Caco-2 (cell line): Measurements from ENCODE around the gene RTTN. TPM values are rescaled to one million over a fixed set of nuclear protein-coding genes. Genes with fewer than 3 reads are reported as not detected.

Source experiments
- BruUV-seq: library from RNA; stranded (reverse); fragments of 400-500 nt; replicated peaks from 2 replicates; lab custom pipeline; 2021; lab: Mats Ljungman, UMichigan
- CTCF ChIA-PET: fragments of 300-600 bp; sonication (Branson Sonifier 250); formaldehyde crosslinking; loops from one replicate; lab custom pipeline; 2022; ENCODE audit warnings: antibody characterized with exemption; lab: Charles Lee
- POLR2A ChIA-PET: fragments of 300-600 bp; sonication (Branson Sonifier 250); formaldehyde crosslinking; loops from one replicate; lab custom pipeline; 2022; ENCODE audit warnings: antibody characterized with exemption; lab: Charles Lee
- DNase-seq, 2 experiments: peaks; one replicate each; pipeline versions ENCODE4 v3.0.0 to v3.0.0-alpha.2; 2020 to 2022
- H3K27me3 ChIP-seq: replicated peaks from 2 replicates; pipeline ENCODE4 v1.6.0; 2011; ENCODE audit warnings: low read length; ENCODE audit not compliant: control insufficient read depth, insufficient read depth
- H3K36me3 ChIP-seq: 2 replicates; pipeline ENCODE4 v1.5.1; 2011; ENCODE audit warnings: low read length; ENCODE audit not compliant: control insufficient read depth, insufficient read depth
- H3K4me1 ChIP-seq: fragments of 250-450 bp; sonication (Bioruptor Pico); 2 replicates; pipeline ENCODE4 v1.5.1; 2020; ENCODE audit warnings: mild to moderate bottlenecking
- H3K4me3 ChIP-seq: 2 replicates; pipeline ENCODE4 v1.5.1; 2011; ENCODE audit warnings: low read depth, mild to moderate bottlenecking, control low read depth, low read length
- H3K9me3 ChIP-seq: fragments of 250-450 bp; sonication (Bioruptor Pico); 2 replicates; pipeline ENCODE4 v1.5.1; 2020; ENCODE audit warnings: mild to moderate bottlenecking, moderate library complexity
- H3K27ac Mint-ChIP-seq: one replicate; pipeline ENCODE4 v1.8.0; 2022; ENCODE audit warnings: mixed read lengths; ENCODE audit not compliant: unreplicated experiment
- H3K27me3 Mint-ChIP-seq: one replicate; pipeline ENCODE4 v1.8.0; 2022; ENCODE audit warnings: mixed read lengths; ENCODE audit not compliant: insufficient read depth, unreplicated experiment
- H3K36me3 Mint-ChIP-seq: one replicate; pipeline ENCODE4 v1.8.0; 2022; ENCODE audit warnings: mild to moderate bottlenecking, mixed read lengths; ENCODE audit not compliant: insufficient read depth, unreplicated experiment
- H3K4me1 Mint-ChIP-seq: one replicate; pipeline ENCODE4 v1.8.0; 2022; ENCODE audit warnings: low read depth, mixed read lengths; ENCODE audit not compliant: unreplicated experiment
- H3K4me3 Mint-ChIP-seq: one replicate; pipeline ENCODE4 v1.8.0; 2022; ENCODE audit warnings: mild to moderate bottlenecking, moderate library complexity, mixed read lengths; ENCODE audit not compliant: unreplicated experiment
- H3K9me3 Mint-ChIP-seq: one replicate; pipeline ENCODE4 v1.8.0; 2022; ENCODE audit warnings: mixed read lengths; ENCODE audit not compliant: unreplicated experiment
- intact Hi-C: fragments of 100-400 bp; cut with micrococcal nuclease; formaldehyde crosslinking; loops from one replicate; pipeline ENCODE4 v1.10.0; 2022; ENCODE audit not compliant: unreplicated experiment
- total RNA-seq: library from RNA; stranded (reverse); gene quantifications from 2 replicates; pipeline ENCODE4 v1.2.3, GENCODE V29; 2022
- TF ChIP-seq, protein P1 (sequence below), 2 experiments: fragments of 200-600 bp in 1 of 2; IDR thresholded peaks; 1 replicate in 1 of 2; 2 replicates in 1 of 2; pipeline versions ENCODE4 v1.5.1 to v1.8.0; 2011 to 2022; ENCODE audit warnings: antibody characterized with exemption in 1 of 2, control low read depth in 1 of 2, inconsistent platforms in 1 of 2, low read depth in 1 of 2, low read length in 1 of 2, mild to moderate bottlenecking in 1 of 2, moderate library complexity in 1 of 2; ENCODE audit not compliant: insufficient read depth in 1 of 2, severe bottlenecking in 1 of 2, unreplicated experiment in 1 of 2

The RTTN gene
- total RNA-seq, 1 experiment from 2014 or later, result 14.6 TPM

DNA sequence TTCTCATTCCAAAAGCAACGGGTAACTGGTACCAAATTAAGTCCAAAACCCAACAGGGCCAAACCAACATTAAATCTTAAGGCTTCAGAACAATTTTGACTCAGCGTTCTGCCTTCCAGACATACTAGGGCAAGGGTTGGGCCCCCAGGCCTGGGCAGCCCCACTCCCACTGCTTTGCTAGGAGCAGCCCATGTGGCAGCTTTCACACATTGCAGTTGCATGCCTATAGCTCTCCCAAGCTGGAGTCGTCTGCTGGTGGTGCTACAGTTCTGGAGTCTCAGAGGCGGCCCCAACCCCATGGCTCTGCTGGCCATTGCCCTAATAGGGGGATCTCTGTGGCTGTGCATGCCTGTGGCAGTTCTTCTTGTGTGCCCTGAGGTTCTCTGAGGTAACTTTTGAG is 220.2 kb downstream of the RTTN start:
- Histone ChIP-seq H3K9me3 (no peaks in the 10 kb centered on the region), H3K4me3 (no peak overlapping the region), H3K4me1 (no peaks in the 10 kb centered on the region), H3K27me3 (no peaks in the 10 kb centered on the region), H3K36me3 (no peaks in the 10 kb centered on the region)
- TF ChIP-seq, protein P1, sequence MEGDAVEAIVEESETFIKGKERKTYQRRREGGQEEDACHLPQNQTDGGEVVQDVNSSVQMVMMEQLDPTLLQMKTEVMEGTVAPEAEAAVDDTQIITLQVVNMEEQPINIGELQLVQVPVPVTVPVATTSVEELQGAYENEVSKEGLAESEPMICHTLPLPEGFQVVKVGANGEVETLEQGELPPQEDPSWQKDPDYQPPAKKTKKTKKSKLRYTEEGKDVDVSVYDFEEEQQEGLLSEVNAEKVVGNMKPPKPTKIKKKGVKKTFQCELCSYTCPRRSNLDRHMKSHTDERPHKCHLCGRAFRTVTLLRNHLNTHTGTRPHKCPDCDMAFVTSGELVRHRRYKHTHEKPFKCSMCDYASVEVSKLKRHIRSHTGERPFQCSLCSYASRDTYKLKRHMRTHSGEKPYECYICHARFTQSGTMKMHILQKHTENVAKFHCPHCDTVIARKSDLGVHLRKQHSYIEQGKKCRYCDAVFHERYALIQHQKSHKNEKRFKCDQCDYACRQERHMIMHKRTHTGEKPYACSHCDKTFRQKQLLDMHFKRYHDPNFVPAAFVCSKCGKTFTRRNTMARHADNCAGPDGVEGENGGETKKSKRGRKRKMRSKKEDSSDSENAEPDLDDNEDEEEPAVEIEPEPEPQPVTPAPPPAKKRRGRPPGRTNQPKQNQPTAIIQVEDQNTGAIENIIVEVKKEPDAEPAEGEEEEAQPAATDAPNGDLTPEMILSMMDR (IDR thresholded peaks at IDR 0.05; ENCODE audit: insufficient read depth in 1 of 2, low read depth in 1 of 2, low read length in 1 of 2, severe bottlenecking in 1 of 2, unreplicated experiment in 1 of 2), result no peak
- no peak for DNase-seq
- POLR2A ChIA-PET, result no interaction called here
- no TSS peak for BruUV-seq
- H3K36me3 Mint-ChIP-seq, result no peaks in the 10 kb centered on the region
- no peaks in the 10 kb centered on the region for H3K9me3 Mint-ChIP-seq
- no peak overlapping the region for H3K27ac Mint-ChIP-seq
- intact Hi-C loops, result no loop called here
- no peaks in the 10 kb centered on the region for H3K27me3 Mint-ChIP-seq
- CTCF ChIA-PET, result no interaction called here
- no peaks in the 10 kb centered on the region for H3K4me1 Mint-ChIP-seq
- no peak overlapping the region for H3K4me3 Mint-ChIP-seq

DNA sequence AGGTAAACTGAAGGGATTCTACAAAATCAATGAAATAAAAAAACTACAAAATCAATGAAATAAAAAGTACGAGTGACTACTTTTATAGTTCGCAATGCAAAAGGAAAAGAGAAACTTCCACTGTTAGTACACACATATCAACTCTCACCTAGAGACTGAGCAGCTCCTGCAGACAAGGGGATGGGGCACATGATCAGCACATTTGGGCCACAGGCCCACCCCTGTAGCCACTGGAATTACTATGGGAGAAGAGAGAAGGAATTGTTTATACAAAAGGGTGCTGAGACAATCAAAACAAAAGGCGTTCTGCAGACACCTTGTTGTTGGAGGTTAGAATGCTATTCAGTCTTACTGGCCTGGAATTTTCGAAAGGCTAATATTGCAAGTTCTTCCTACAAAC is 223.1 kb downstream of the RTTN start:
- H3K9me3 ChIP-seq, result no peaks in the 10 kb centered on the region
- CTCF ChIA-PET, result no interaction called here
- Mint-ChIP-seq H3K4me3 (no peak overlapping the region), H3K4me1 (no peaks in the 10 kb centered on the region), H3K27me3 (no peaks in the 10 kb centered on the region), H3K36me3 (no peaks in the 10 kb centered on the region), H3K9me3 (no peaks in the 10 kb centered on the region), H3K27ac (no peak overlapping the region)
- H3K4me1 ChIP-seq, result no peaks in the 10 kb centered on the region
- BruUV-seq, result no TSS peak
- TF ChIP-seq, protein P1 (IDR thresholded peaks at IDR 0.05; ENCODE audit: insufficient read depth in 1 of 2, low read depth in 1 of 2, low read length in 1 of 2, severe bottlenecking in 1 of 2, unreplicated experiment in 1 of 2), result no peak
- intact Hi-C loops, result no loop called here
- no peaks in the 10 kb centered on the region for H3K36me3 ChIP-seq
- POLR2A ChIA-PET, result no interaction called here
- no peaks in the 10 kb centered on the region for H3K27me3 ChIP-seq
- DNase-seq, result no peak
- no peak overlapping the region for H3K4me3 ChIP-seq

DNA sequence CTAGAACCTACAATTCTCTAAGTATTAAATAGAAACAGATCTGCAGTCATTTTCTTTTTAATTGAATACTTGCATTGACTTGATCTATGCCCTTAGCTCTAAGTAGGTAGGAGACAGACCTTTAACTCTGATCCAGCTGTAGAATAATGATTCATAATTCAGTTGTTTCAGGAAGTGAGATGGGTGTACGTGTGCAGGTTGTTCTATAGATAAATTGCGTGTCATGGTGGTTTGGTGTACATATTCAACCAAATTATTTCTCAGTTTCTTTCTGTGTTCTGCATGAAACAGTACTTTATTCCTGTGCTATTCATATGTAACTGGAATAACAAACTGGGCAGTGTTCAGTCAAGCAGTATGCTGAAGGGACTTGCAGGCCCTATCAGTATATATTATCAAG is 223.5 kb downstream of the RTTN start:
- H3K36me3 Mint-ChIP-seq, result no peaks in the 10 kb centered on the region
- Histone ChIP-seq H3K27me3 (no peaks in the 10 kb centered on the region), H3K4me3 (no peak overlapping the region), H3K36me3 (no peaks in the 10 kb centered on the region), H3K4me1 (no peaks in the 10 kb centered on the region), H3K9me3 (no peaks in the 10 kb centered on the region)
- TF ChIP-seq, protein P1 (IDR thresholded peaks at IDR 0.05; ENCODE audit: insufficient read depth in 1 of 2, low read depth in 1 of 2, low read length in 1 of 2, severe bottlenecking in 1 of 2, unreplicated experiment in 1 of 2), result no peak
- H3K4me1 Mint-ChIP-seq, result no peaks in the 10 kb centered on the region
- ChIA-PET CTCF (no interaction called here), POLR2A (no interaction called here)
- intact Hi-C loops, result no loop called here
- no peak overlapping the region for H3K27ac Mint-ChIP-seq
- BruUV-seq, result no TSS peak
- no peak for DNase-seq
- H3K27me3 Mint-ChIP-seq, result no peaks in the 10 kb centered on the region
- H3K4me3 Mint-ChIP-seq, result no peak overlapping the region
- no peaks in the 10 kb centered on the region for H3K9me3 Mint-ChIP-seq
